BJ (cell line): Measurements from ENCODE around the gene ZNF891. TPM values are rescaled to one million over a fixed set of nuclear protein-coding genes. Genes with fewer than 3 reads are reported as not detected.

Experiments
- CTCF ChIA-PET: fragments of 350-600 bp; formaldehyde crosslinking; extraction: SDS; loops from one replicate; lab custom pipeline; 2021; ENCODE audit warnings: antibody characterized with exemption, inconsistent platforms; lab: Yijun Ruan, JAX
- POLR2A ChIA-PET: fragments of 300-600 bp; sonication (Branson Sonifier 250); formaldehyde crosslinking; extraction: SDS; loops from one replicate; lab custom pipeline; 2021; ENCODE audit warnings: antibody characterized with exemption; lab: Charles Lee
- DNase-seq: peaks from one replicate; pipeline ENCODE4 v3.0.0-alpha.2; 2011; ENCODE audit warnings: low read depth
- H3K27me3 ChIP-seq: 2 replicates; pipeline ENCODE4 v1.6.0; 2011; ENCODE audit warnings: low read length; ENCODE audit not compliant: control insufficient read depth, insufficient read depth
- H3K36me3 ChIP-seq: 2 replicates; pipeline ENCODE4 v1.5.1; 2011; ENCODE audit warnings: low read length; ENCODE audit not compliant: control insufficient read depth, insufficient read depth
- H3K4me3 ChIP-seq: 2 replicates; pipeline ENCODE4 v1.5.1; 2011; ENCODE audit warnings: low read depth, mild to moderate bottlenecking, control low read depth, low read length
- polyA plus RNA-seq: library from polyadenylated mRNA; depleted of rRNA; stranded (reverse); fragments of >200 nt; gene quantifications from 2 replicates; pipeline ENCODE4 v1.2.3, GENCODE V29; 2011
- TF ChIP-seq, protein P1 (sequence below): IDR thresholded peaks from 2 replicates; pipeline ENCODE4 v1.5.1; 2011; ENCODE audit warnings: low read depth, mild to moderate bottlenecking, control low read depth, inconsistent platforms, low read length, moderate library complexity; ENCODE audit not compliant: insufficient read depth

Gene ZNF891
- polyA plus RNA-seq, 1 experiment = 0.21 TPM

DNA sequence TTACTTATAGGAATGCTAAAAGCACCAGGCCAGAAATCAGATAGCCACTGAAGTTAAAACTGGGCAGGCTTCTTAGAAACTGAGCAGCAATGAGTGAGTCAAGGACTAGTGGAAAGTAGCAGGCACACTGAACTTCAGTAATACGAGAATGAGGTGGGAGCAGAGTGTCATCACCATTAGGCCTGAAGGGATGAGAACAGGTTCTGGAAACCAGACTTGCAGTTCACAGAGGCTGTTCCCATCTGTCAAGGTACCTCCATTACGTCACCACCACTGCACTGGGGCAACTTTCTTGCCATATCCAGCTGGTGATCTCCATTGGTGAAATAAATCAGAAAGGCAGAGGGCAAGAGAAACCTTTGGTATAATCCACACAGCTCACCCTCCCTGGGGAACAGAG lies 15.9 kb upstream of the ZNF891 start:
- no peak for DNase-seq
- ChIA-PET POLR2A (no interaction called here), CTCF (no interaction called here)
- Histone ChIP-seq H3K4me3 (no peak overlapping the region), H3K36me3 (no peaks in the 10 kb centered on the region), H3K27me3 (no peaks in the 10 kb centered on the region)
- TF ChIP-seq, protein P1, sequence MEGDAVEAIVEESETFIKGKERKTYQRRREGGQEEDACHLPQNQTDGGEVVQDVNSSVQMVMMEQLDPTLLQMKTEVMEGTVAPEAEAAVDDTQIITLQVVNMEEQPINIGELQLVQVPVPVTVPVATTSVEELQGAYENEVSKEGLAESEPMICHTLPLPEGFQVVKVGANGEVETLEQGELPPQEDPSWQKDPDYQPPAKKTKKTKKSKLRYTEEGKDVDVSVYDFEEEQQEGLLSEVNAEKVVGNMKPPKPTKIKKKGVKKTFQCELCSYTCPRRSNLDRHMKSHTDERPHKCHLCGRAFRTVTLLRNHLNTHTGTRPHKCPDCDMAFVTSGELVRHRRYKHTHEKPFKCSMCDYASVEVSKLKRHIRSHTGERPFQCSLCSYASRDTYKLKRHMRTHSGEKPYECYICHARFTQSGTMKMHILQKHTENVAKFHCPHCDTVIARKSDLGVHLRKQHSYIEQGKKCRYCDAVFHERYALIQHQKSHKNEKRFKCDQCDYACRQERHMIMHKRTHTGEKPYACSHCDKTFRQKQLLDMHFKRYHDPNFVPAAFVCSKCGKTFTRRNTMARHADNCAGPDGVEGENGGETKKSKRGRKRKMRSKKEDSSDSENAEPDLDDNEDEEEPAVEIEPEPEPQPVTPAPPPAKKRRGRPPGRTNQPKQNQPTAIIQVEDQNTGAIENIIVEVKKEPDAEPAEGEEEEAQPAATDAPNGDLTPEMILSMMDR = no peak

DNA sequence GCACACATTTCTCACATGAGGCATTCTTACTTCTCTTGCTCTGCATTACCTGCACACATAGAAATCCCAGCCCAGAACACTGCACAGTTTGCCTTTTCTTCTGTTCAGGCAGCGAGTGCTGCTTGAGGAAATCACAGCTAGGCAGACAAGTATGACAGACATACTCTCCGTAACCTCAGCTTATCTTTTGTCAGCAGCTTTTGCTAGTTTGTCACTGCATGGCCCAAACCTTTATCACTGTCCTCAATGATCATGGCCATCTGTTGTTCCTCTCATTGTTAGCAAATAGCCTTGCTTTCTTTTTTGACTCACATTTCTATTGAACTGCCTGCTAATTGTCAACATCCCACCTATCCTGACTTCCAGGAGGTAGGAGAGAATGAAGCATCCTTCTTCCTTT lies 5.7 kb upstream of the ZNF891 start:
- Histone ChIP-seq H3K4me3 (no peak overlapping the region), H3K36me3 (no peaks in the 10 kb centered on the region; the same call in none of the 2 replicates), H3K27me3 (no peaks in the 10 kb centered on the region; the same call in 1 of the 2 replicates)
- ChIA-PET POLR2A (no interaction called here), CTCF (no interaction called here)
- no peak for DNase-seq
- TF ChIP-seq, protein P1 = no peak

DNA sequence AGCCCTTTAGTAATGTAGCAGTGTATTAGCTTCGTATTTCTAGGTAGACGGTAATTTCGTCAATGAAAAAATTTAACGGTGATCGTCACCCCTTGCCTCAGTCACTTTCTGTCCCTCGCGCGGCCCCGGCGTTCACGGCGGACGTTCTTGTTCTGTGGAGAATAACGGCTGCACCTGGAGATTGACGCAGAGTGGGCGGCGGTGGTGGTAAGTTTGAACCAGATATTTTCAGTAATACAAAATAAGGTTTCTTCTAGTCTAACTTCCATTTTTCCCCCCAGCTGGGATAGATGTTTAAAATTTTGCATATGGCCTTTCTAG lies 694 bp upstream of the ZNF891 start:
- Histone ChIP-seq H3K4me3 (peak overlapping the region; percentile 97), H3K27me3 (no peaks in the 10 kb centered on the region; the same call in 1 of the 2 replicates), H3K36me3 (no peaks in the 10 kb centered on the region; the same call in 1 of the 2 replicates)
- no peak for DNase-seq
- CTCF ChIA-PET = no interaction called here
- TF ChIP-seq, protein P1 = no peak
- POLR2A ChIA-PET = no interaction called here

DNA sequence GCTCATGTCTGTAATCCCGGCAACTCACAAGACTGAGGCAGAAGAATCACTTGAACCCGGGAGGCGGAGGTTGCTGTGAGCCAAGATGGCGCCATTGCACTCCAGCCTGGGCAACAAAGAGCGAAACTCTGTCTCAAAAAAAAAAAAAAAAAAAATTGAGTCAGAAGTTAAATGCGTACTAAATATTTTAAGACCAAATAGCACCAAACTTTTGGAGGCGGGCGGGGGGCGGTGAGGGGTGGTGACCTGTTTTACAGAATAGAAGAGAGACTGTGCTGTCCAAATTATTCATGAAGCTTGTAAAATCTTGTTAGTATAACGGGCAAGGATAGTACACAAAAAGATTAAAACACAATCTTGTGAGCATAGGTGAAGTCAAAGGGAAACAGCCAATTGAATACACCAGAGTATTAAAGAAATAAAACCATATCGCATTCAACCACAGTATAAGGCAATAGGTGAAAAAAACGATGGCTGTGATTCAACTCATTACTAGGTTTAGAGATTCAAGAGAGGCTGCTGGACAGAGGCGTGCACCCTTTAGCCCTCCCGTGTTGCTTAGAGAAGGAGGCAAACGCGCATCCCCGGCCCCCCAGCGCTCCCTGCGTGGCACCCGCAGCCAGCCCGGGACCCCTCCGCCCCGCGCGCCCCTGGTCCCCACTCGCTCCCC lies 571 bp downstream of the ZNF891 start:
- TF ChIP-seq, protein P1 = no peak
- DNase-seq = no peak
- ChIA-PET CTCF (no interaction called here), POLR2A (interaction anchor here (1.0 kb wide), 1 partner anchor 173 kb away, joined by 6 read pairs; no protein-coding TSS in a partner anchor)
- H3K36me3 ChIP-seq = peaks cover 1% of the 10 kb centered on the region; the same call in 1 of the 2 replicates
- H3K4me3 ChIP-seq = peak overlapping the region; percentile 97
- no peaks in the 10 kb centered on the region for H3K27me3 ChIP-seq

DNA sequence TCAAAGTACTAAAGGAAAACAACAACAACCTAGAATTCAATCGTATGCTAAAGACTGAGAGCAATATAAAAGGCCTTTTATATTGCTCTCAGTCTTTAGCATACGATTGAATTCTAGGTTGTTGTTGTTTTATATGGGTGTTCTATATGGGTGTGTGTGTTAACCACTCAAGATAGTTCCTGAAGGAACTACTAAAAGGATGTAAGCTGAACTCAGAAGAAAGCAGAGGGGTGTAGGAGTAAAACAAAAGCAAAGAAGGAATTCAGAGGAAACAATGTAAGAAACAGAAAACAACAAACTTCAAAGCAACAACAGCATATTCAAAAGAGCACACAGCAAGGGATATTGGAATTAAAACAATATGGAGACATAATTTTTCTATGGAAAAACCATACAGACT lies 5.4 kb downstream of the ZNF891 start:
- ChIA-PET CTCF (no interaction called here), POLR2A (no interaction called here)
- Histone ChIP-seq H3K36me3 (peaks cover 2% of the 10 kb centered on the region), H3K27me3 (no peaks in the 10 kb centered on the region), H3K4me3 (no peak overlapping the region)
- TF ChIP-seq, protein P1 = no peak
- no peak for DNase-seq
